H7 (cell line): Measurements from ENCODE around the gene CELF5. TPM values are rescaled to one million over a fixed set of nuclear protein-coding genes. Genes with fewer than 3 reads are reported as not detected.

Source experiments
- DNase-seq: peaks from one replicate; pipeline ENCODE4 v3.0.0; 2012
- H3K27me3 ChIP-seq: 2 replicates; pipeline ENCODE4 v1.6.0; 2011; ENCODE audit warnings: mild to moderate bottlenecking, low read length; ENCODE audit not compliant: control insufficient read depth, insufficient read depth
- H3K36me3 ChIP-seq: replicated peaks from 2 replicates; pipeline ENCODE4 v1.5.1; 2011; ENCODE audit warnings: low read length; ENCODE audit not compliant: control insufficient read depth, insufficient read depth
- H3K4me3 ChIP-seq: 2 replicates; pipeline ENCODE4 v1.5.1; 2011; ENCODE audit warnings: low read depth, mild to moderate bottlenecking, control low read depth, low read length, moderate library complexity; ENCODE audit not compliant: insufficient read depth
- total RNA-seq: library from RNA; depleted of rRNA; stranded (reverse); fragments of >200 nt; shearing (Covaris generic); gene quantifications from 2 replicates; pipeline ENCODE4 v1.2.3, GENCODE V29; 2014

The CELF5 gene
- total RNA-seq, 1 experiment from 2014 or later = 1.4 TPM

DNA sequence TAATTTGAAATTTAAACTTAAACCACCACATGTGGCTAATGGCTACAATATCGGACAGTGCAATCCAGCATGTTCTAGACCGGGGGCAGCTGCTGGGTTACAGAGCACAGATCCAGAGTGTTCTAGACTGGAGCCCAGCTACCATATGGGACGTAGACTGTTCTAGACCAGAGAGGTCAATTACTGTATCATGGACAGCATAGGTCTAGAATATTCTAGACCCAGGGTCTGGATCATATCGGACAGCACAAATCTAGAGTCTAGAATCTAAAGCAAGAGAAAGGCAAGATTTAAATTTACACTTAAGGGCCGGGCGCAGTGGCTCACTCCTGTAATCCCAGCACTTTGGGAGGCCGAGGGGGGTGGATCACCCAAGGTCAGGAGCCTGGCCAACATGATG is 37.9 kb downstream of the CELF5 start:
- no peak for DNase-seq

DNA sequence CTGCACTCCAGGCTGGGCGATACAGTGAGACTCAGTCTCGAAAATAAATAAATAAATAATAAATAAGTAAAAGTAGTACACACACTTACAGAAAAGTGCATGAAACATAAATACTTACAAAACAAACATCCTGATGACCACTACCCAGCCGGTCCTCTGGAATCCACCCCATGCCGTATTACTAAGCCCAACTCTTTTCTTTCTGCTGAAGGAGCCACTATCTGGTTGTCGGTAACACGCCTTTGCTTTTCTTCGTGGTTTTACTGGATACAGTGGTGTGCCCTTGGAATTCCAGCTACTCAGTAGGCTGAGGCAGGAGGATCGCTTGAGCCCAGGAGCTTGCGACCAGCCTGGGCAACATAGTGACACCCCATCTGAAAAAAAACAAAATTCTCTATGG is 39.4 kb downstream of the CELF5 start:
- H3K27me3 ChIP-seq = peaks cover 5% of the 10 kb centered on the region; the same call in 1 of the 2 replicates
- no peak for DNase-seq
- no peak overlapping the region for H3K4me3 ChIP-seq
- no peaks in the 10 kb centered on the region for H3K36me3 ChIP-seq

More for the DNA sequence above, 37.9 kb downstream of the CELF5 start:
- Histone ChIP-seq H3K27me3 (peaks cover 2% of the 10 kb centered on the region; the same call in 1 of the 2 replicates), H3K36me3 (no peaks in the 10 kb centered on the region), H3K4me3 (no peak overlapping the region)

DNA sequence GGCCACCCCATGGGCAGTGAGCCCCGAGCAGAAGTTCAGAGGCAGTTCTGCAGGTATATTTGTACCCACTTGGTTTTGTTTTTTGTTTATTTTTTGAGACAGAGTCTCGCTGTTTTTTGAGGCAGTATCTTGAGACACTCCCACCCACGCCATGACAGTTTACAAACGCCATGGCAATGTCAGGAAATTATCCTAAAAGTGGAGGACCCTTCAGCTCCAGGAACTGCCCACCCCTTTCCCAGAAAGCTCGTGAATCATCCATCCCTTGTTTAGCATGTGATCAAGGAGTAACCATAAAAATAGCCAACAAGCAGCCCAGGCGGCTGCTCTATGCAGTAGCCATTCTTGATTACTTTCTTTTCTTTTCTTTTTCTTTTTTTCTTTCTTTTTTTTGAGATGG is 41.0 kb downstream of the CELF5 start:
- DNase-seq = no peak

DNA sequence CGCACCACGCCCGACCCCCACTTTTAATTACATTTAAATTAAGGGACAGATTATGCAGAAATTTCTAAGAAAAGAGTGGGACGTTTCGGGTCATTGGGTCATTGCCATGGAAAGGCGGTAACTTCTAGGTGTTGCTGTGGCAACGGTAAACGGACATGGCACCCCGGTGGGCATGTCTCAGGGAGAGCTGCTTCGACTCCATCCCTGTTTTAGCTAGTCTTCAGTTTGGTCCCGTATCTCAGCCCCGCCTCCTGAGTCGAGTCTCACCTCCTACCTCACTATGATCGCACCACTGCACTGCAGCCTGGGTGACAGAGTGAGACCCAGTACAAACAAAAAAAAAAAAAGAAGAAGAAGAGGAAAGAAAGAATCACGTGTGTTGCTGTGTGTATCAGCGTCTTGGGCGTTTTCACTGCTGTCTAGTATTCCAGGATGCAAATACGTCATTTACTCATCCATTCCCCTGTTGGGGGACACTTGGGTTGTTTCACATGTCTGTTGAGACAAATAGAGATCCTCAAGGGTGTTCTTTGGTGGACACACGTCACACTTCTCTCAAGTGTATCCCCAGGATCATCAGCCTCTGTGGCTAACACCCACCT is 41.7 kb downstream of the CELF5 start:
- H3K27me3 ChIP-seq = peaks cover 13% of the 10 kb centered on the region
- no peak overlapping the region for H3K4me3 ChIP-seq
- H3K36me3 ChIP-seq = no peaks in the 10 kb centered on the region
- no peak for DNase-seq

More for the DNA sequence above, 41.0 kb downstream of the CELF5 start:
- Histone ChIP-seq H3K4me3 (no peak overlapping the region), H3K27me3 (peaks cover 13% of the 10 kb centered on the region), H3K36me3 (no peaks in the 10 kb centered on the region)

DNA sequence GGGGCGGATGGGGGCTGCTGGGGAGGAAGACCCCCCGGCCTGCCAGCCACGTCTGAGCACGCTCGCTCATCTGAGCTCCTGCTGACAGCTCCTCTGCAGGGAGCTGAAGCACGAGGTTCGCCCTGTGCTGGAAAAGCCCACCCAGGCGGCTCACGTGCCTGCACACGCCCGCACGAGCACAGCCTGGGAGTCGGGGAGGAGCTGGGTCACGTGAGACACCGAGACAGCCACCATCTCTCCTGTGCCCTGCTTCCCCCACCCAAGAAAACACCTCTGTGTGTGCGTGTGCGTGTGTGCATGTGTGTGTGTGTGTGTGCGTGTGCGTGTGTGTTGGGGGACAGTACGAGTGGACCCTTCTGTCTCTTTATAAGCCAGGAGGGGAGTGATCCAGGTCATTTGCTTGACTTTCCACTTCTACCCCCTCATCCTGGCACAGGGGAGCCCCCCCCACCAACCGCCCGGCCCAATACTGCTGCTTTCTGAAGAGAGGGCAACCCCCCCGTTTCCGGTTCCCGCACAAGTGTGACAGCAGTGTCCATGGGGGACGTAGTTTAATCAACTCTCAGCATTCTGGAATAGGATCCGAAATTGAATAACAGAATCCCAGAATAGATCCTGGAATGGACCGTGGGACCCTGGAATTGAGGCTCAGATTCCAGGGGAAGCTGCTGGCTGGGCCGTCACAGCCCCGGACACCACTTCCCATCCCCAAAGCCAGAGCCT is 42.5 kb downstream of the CELF5 start:
- no peak for DNase-seq

DNA sequence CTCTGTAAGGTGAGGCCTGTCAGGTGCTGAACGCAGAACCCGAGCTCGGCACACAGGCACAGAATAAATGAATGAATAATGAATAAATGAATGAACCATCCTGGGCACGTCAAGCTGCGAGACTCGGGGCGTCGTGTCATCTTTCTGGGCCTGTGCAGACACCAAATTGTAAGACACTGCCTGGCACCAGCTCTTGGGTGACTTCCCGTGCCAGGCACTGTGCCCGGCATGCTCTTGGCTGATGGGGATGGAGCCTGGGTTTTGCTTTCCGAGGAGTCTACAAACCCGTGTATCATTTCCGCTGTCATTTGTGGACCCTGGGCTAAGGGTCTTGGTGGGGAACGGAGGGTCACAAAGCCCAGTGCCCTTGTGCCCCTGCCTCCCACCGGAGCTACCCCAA is 43.9 kb downstream of the CELF5 start:
- Histone ChIP-seq H3K27me3 (peaks cover 15% of the 10 kb centered on the region), H3K4me3 (no peak overlapping the region), H3K36me3 (no peaks in the 10 kb centered on the region)
- no peak for DNase-seq

More for the DNA sequence above, 42.5 kb downstream of the CELF5 start:
- Histone ChIP-seq H3K27me3 (peaks cover 15% of the 10 kb centered on the region), H3K36me3 (no peaks in the 10 kb centered on the region), H3K4me3 (no peak overlapping the region)

DNA sequence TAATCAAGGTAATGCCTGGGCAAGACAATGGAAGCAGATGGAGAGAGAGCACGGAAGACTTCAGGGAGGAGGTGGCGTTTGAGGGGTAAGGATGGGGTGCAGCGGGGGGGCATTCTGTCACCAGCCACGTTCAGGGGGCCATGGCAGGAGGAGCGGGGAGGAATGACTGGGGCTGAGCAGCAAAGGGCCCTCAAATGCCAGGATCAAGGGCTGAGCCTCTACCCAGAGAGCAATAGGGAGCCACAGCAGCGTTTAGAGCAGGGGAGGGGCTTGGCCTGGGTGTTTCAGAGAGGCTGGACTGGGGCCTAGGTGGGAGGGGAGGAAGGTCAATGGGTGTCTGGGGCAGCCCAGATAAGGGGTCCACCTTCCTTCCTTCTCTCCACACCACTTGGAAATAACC is 44.3 kb downstream of the CELF5 start:
- no peaks in the 10 kb centered on the region for H3K36me3 ChIP-seq
- H3K4me3 ChIP-seq = no peak overlapping the region
- peaks cover 15% of the 10 kb centered on the region for H3K27me3 ChIP-seq
- DNase-seq = no peak

DNA sequence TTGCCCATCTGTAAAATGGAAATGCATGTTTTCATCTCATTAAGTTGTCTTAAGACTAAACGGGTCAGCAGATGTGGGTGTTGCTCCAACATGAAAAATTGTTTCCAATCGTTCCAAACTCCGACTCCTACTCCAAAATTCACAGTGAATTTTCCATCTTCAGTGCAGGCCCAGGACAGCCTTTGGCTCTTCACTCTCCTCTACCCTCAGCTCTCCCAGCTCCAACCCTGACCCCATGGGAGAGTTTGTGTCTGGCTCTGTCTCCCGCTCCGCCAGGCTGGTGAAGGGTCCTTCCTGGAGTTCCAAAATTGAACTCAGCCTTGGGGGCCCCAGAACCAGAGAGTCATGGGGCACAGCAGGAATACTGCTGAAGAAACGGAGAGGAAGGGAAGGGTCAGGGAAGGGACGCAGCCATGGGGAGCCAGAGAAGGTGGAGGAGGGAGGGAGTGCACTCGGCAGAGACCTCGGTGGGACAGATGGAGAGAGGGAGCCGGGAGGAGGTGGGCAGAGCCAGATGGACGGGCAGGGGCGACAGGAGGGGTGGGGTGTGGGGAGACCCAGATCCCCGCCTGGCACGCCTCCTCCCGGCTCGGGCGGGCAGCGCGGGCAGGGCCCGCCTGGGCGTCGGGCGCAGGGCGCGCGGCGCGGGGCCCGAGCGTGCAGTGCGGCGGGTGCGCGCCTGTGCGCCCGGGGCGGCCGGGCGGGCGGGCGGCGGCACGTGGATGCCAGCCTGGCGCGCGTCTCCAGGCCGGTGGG is 45.6 kb downstream of the CELF5 start:
- no peaks in the 10 kb centered on the region for H3K36me3 ChIP-seq
- no peak overlapping the region for H3K4me3 ChIP-seq
- peaks cover 19% of the 10 kb centered on the region for H3K27me3 ChIP-seq
- no peak for DNase-seq

DNA sequence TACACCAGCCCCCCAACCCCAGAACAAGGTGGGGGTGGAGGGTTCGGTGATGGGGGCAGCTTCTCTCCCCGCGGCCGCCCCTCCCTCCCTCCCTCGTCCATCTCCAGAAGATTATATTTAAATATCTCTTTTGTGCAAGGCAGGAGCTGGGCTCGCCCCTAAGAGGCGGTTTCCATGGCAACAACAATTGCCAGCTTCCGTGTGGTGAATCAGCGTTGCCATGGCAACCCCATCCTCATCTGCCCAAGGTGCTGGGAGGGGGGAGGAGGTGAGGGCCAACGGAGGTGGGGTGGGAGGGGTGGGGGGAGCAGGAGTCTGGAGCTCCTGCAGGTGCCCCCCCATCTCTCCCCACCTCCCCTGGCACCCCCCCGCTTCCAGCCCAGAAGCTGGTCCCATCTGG is 46.4 kb downstream of the CELF5 start:
- H3K36me3 ChIP-seq = no peaks in the 10 kb centered on the region
- peaks cover 19% of the 10 kb centered on the region for H3K27me3 ChIP-seq
- H3K4me3 ChIP-seq = no peak overlapping the region
- peak; percentile 86 for DNase-seq

DNA sequence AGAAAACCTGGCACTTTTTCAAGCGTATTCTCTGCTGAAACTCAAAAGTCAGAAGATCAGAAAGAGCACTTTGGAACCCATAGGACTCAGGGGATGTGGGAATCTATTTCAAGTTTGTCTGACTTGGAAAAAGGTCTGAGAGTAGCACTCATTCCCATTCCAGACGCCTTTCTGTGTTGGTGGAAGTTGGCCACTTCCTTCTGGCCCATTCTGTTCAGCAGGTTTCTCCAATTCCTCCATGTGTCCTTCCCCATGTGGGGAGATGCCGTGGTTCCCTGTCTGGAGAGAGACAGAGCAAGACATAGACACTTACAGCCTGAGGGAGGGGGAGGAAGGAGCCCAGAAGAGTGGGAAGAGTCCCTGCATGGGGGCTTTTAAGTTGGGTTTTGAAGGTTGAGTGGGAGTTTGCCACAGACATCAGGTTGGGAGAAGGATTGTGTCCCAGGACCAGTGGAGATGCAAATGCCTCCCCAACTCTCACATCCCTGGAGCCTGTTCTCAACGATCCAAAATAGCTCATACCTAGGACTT is 48.0 kb downstream of the CELF5 start:
- H3K36me3 ChIP-seq = no peaks in the 10 kb centered on the region
- peaks cover 17% of the 10 kb centered on the region for H3K27me3 ChIP-seq
- no peak for DNase-seq
- no peak overlapping the region for H3K4me3 ChIP-seq

DNA sequence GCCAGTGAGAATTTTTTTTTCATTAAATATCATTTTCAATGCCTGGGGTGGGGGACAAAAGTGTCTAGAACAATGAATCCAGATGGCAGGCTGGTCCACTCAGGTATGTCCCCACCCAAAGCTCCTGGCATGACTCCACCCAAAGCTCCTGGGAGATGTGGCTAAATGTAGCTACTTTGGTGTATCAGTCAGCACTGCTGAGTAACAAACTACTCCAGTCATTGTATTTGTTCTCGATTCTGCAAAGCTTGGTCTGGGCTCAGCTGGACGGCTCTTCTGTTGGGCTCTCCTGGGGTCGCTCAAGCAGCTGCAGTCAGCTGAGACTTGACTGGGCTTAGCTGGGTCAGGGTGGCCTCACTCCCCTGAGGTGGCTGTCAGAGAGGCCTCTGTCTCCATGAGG is 48.5 kb downstream of the CELF5 start:
- no peak for DNase-seq

DNA sequence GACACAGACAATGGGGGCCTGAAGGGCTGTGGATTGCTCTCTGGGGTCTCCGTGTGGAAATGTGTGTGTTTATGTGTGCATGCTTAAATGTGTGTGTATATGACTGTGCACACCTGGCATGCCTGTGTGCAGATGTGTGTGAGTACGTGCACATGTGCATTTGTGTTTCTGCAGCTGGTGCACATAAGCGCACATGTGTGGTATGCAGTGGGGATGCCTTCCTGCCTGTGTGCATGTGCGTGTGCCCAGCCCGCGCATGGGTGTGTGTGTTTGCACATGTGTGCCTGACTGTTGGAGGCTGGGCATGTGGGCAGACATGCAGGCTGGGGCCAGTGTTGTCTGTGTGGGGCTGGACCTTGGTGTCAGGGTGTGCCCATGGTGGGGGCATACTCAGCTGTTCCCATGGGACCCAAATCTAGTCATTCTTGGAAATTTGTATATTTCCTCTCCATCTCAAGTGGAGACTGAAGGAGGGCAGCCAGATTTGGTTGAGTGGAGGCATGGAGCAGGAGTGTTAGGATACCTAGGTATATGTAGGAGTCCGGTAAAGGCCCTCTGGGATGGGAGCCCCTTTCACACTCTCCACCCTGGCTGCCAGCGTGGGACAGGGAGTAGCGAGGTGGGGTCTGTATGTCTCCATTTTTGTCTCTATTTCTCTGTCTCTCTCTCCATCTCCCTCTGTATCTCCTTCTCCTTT is 49.9 kb downstream of the CELF5 start:
- Histone ChIP-seq H3K36me3 (no peaks in the 10 kb centered on the region), H3K27me3 (peaks cover 14% of the 10 kb centered on the region), H3K4me3 (no peak overlapping the region)
- DNase-seq = peak; percentile 44

More for the DNA sequence above, 48.5 kb downstream of the CELF5 start:
- Histone ChIP-seq H3K4me3 (no peak overlapping the region), H3K36me3 (no peaks in the 10 kb centered on the region), H3K27me3 (peaks cover 15% of the 10 kb centered on the region)

DNA sequence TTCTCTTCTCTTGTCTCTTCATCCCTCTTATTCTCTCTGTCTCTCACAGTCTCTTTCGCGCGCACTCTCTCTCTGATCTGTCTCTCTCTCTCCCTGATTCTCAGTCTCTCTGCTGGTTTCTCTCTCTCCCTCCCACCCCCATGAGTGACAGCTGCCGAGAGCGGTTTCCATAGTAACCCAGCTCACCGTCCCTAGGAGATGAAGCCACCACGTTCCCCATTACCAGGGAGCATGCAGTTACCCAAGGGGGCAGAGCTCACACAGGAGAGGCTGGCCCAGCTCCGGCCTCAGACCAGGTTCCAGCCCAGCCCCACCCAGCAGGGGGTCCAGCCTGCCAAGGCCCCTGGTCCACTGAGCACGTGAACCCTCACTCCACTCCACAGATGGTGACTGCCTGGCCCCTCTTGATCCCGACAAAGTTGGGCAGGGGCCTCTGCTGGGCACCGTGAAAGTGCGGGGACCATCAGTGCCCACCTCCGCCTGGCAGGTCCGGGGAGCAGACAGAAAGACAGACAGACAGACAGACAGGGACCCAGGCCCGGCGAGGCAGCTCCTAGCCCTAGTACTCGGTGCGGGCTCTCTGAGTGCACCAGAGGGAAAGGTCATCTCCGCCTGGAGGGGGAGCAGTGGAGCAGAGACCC is 50.6 kb downstream of the CELF5 start:
- peak; percentile 96 for DNase-seq
- H3K36me3 ChIP-seq = no peaks in the 10 kb centered on the region
- H3K4me3 ChIP-seq = peak overlapping the region; percentile 66
- H3K27me3 ChIP-seq = peaks cover 8% of the 10 kb centered on the region
